ENCODE results near the gene WASHC1.
"Not testable (repeated sequence)": the region's sequence is repeated elsewhere in the genome, so short reads cannot be mapped to it uniquely, and the experiment has no call there.

The WASHC1 gene

GRCh38 chr9:29356-29755 lies at the start of gene WASHC1:
TSS of gene WASHC1 (minus strand) at chr9:29456. CDS start at chr9:24999, 4,457 bp downstream.
- FAIRE-seq, result not testable (repeated sequence)

DNA sequence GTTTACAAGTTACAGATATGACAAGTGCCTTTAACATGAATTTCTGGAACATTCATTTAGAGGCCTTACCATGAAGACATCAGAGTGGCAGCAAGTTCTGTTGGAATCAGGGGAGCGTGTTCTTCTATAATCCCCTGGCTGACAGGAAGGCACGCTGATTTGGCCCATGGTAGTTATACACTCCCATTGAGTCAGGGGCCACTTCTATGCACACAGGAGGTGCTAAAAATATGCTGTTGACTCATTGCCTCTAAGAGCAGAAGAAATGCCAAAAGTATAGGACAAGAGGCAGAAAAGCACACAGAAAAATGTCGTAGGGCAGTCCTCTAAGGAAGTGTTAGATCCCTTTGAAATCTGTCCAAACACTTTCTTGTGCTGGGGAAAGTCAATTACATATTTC lies 49.1 kb upstream of the WASHC1 start:
- not testable (repeated sequence) for FAIRE-seq

DNA sequence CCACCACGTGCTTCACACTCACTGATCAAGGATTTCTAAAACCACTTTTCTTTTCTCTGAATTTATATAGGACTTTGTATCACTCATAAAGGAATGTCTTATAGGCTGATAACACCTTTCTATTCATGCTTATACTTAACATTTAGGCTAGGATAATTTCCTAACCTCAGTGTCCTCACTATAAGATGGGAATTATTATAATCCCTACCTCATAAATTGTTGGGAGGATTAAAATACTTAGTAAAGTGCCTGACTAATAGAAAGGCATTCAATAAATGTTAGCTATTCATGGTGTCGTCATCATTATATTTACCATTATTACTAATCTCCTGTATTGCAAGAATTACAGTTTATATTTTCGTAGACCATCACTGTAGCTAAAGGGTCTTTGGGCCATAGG lies 47.1 kb upstream of the WASHC1 start:
- not testable (repeated sequence) for FAIRE-seq

- not testable (repeated sequence) for FAIRE-seq
These were observed 44.8 kb upstream of the WASHC1 start for GRCh38 chr9:73900-74525.

DNA sequence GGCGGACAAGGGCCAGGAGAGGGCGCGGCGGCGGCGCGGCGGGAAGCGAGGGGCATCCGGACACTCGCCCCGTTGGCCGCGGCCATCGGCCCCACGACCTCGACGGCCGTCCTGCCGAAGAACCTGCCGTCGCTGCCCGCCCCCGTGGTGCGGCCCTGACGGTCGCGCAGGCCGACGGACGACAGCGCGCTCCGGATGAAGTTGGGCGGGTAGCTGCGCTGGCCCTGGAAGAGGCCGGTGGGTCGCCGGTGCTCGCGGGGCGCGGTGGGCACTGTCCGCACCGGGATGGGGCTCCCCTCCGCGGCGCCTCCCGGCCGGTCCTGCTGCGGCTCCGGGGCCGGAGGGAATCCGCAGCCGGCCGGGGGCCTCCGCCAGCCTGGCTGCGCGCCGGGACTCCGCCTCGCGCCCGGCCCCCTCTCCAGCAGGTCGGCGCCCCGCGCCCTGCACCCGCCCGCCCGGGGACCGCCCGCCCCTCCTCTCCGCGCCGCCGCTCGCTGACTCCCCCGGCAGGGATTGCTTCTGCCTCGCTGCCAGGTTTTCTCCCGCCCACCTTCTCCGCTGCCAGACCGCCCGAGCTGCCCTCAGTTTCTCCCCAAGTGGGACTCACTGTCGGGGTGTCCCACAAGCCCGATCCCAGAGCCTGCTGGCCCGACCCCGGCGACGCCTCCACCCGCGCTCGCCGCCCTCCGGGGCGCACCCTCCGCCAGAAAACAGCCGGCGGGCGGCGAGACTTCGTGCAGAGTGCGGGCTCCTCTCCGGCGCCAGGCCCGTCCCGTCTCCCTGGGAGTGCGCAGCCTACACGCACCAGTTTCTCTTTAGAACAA lies 44.0 kb upstream of the WASHC1 start:
- FAIRE-seq, result not testable (repeated sequence)

- FAIRE-seq, result not testable (repeated sequence)
These were observed 33.9 kb upstream of the WASHC1 start for GRCh38 chr9:63031-63629.

GRCh38 chr9:52678-53077 lies 23.4 kb upstream of the WASHC1 start:
- FAIRE-seq, result not testable (repeated sequence)

DNA sequence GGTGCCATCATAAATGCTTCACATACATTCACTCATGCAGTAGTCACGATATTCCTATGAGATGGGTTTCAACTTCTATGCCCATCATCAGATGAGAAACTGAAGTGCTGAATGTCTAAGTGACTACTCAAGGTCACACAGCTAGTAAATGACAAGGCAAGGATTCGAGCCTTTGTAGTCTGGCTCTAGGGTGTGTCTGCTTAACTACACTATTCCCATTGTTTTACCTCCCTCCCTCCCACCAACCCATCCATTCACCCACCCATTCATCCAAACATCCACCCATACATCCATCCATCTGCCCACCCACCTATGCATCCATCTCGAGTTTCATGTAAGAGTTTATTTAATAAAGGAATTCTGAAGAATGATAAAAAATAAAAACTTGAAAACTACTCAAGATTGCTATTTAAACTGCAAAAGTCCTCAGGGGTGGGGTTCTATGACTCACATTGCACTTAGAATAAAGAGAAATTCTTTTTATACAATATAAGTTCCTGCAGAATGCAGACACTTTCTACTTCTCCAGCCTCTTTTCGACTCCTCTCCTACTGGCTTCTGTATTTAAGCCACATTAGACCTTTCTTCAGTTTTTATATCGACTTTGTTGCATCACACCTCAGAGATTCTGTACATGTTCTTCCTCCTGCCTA lies 19.1 kb upstream of the WASHC1 start:
- not testable (repeated sequence) for FAIRE-seq

DNA sequence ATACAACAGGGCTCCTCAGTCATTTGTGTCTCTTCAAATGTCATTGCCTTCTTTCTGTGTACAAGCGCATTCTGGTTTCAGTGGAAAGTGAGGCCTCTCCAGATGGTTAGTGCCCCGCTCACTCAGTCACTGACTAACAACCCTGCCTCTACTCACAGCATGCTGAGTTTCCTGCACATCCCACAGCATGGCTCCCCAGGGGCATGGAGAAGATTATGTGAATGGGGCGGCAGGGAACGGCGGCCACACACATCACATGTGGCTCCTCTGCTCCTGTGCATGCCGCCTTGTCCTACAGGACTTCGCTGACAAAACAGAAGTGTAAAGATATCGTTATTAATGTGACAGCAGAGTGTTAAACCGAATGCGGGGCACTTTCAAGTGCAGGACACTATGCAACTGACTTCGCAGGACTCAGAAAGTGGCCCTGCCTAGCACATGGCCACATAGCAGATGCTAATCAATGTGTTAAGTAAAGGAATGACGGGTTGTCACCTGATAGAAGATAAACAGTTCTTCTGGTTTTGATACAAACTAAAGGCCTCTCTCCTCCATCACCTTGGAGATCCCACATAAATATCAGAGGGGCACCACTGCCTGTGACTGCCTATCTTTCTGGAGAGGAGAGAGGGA lies 17.5 kb upstream of the WASHC1 start:
- not testable (repeated sequence) for FAIRE-seq

GRCh38 chr9:46164-46563 lies 16.9 kb upstream of the WASHC1 start:
- FAIRE-seq, result not testable (repeated sequence)

DNA sequence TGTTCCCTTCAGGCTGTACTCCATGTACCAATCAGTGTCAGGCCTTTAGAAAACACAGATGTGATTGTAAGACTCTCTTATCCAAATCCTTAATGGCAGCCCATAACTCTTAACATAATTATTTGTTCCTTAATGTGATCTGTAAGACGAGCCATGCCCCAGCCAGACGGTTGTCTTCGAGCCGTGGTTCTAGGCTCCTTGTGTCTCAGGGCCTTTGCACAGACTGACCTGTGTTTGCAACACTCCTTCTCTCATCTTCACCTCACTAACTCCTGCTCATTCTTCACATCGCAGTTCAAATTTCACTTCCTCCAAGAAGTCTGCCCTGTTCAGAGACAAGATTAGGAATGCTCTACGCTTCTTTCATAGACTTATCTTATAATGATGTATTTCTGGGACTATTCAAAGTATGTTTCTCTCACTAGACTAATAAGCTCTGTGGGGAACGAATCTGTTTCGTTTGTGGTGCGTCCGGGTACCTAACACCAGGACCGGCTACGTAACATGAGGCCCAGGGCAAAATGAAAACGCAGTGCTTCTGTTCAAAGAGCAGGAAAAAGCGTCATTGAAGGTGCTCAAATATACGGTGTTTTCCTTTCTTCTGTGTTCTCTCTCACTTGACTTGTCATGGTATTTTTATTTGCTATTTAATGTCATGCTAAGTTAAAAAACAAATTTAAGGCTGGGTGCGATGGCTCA lies 16.1 kb upstream of the WASHC1 start:
- FAIRE-seq, result not testable (repeated sequence)

- FAIRE-seq, result not testable (repeated sequence)
These were observed 15.2 kb upstream of the WASHC1 start for GRCh38 chr9:44416-44815.

GRCh38 chr9:43636-44035 lies 14.4 kb upstream of the WASHC1 start:
- FAIRE-seq, result not testable (repeated sequence)

DNA sequence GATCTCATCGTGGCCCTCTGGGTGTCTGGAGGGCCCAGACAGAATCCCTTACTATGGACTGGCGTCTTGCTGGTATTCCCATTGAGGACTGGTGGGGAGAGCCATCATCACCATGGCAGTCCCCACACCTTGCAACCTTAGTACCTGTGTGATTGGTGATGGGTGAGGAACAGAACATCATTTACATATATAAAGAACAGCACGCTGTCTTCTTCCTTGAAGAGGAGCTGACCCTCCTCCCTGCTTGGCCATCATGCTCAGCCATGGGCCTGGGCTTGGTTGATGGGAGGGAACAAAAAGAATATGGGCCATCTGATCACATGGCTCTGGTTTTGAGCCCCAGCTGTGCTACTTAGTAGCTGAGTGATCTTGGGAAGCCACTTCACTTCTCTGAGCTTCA lies 13.9 kb upstream of the WASHC1 start:
- not testable (repeated sequence) for FAIRE-seq

- FAIRE-seq, result not testable (repeated sequence)
These were observed 12.6 kb upstream of the WASHC1 start for GRCh38 chr9:41819-42218.

- not testable (repeated sequence) for FAIRE-seq
These were observed 12.0 kb upstream of the WASHC1 start for GRCh38 chr9:41261-41676.

DNA sequence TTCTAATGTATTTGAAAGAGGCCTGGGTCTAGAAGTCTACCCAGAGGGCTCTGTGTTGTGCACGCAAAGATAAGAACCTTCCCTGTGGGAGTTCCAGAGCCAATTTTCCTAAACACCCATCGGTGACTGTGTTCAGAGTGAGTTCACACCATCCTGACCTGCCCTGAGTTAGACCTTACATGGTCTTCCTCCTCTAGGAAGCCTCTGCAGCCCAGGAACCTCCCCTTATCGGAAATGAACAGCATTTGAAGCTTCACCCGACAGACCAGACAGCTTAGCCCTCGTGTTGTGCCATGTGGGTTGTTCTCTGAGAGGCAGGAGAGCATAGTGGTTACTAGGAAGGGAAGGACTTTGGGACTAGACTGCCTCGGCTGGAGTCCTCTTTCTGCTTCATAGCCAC lies 3.1 kb upstream of the WASHC1 start:
- FAIRE-seq, result not testable (repeated sequence)

GRCh38 chr9:28775-29174 lies 481 bp downstream of the WASHC1 start:
- FAIRE-seq, result not testable (repeated sequence)

GRCh38 chr9:21621-22020 lies 7.6 kb downstream of the WASHC1 start:
- not testable (repeated sequence) for FAIRE-seq

- FAIRE-seq, result not testable (repeated sequence)
These were observed 12.4 kb downstream of the WASHC1 start for GRCh38 chr9:16875-17274.

GRCh38 chr9:14129-14809 lies 15.0 kb downstream of the WASHC1 start:
- FAIRE-seq, result not testable (repeated sequence)

All from A204.1 (cell line).